Measurements from ENCODE around the gene VWC2.

VWC2 gene

DNA sequence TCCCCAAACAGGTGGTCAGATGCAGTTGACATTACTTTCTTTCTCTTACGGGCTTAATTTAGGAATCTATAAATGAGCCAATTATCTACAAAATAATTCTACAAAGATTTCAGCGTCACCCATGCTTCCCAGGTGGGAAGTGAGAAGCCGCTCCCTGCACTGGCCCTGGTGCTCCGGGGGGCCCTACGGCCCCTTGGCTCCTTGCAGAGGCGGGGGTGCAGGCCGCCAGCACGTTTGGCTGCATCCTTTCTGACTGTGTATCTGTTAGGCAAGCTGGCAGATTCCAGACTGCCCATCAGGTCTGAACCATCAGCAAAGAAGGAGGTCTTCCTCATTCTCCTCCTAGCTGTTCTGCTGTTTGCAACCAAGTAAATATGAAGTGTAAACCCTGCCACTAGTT lies 16.3 kb downstream of the VWC2 start (continued):
- TF ChIP-seq, protein P1, sequence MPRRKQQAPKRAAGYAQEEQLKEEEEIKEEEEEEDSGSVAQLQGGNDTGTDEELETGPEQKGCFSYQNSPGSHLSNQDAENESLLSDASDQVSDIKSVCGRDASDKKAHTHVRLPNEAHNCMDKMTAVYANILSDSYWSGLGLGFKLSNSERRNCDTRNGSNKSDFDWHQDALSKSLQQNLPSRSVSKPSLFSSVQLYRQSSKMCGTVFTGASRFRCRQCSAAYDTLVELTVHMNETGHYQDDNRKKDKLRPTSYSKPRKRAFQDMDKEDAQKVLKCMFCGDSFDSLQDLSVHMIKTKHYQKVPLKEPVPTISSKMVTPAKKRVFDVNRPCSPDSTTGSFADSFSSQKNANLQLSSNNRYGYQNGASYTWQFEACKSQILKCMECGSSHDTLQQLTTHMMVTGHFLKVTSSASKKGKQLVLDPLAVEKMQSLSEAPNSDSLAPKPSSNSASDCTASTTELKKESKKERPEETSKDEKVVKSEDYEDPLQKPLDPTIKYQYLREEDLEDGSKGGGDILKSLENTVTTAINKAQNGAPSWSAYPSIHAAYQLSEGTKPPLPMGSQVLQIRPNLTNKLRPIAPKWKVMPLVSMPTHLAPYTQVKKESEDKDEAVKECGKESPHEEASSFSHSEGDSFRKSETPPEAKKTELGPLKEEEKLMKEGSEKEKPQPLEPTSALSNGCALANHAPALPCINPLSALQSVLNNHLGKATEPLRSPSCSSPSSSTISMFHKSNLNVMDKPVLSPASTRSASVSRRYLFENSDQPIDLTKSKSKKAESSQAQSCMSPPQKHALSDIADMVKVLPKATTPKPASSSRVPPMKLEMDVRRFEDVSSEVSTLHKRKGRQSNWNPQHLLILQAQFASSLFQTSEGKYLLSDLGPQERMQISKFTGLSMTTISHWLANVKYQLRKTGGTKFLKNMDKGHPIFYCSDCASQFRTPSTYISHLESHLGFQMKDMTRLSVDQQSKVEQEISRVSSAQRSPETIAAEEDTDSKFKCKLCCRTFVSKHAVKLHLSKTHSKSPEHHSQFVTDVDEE (CRISPR knock-in tag; IDR thresholded peaks at IDR 0.05) = no peak
- no peak for TF ChIP-seq ARNTL (CRISPR knock-in tag; IDR thresholded peaks at IDR 0.05; ENCODE audit: borderline replicate concordance, low read depth)
- no peak for TF ChIP-seq GLIS3 (CRISPR knock-in tag; IDR thresholded peaks at IDR 0.05)
- no peak for TF ChIP-seq ESRRG (CRISPR knock-in tag; IDR thresholded peaks at IDR 0.05)
- TF ChIP-seq, protein P2, sequence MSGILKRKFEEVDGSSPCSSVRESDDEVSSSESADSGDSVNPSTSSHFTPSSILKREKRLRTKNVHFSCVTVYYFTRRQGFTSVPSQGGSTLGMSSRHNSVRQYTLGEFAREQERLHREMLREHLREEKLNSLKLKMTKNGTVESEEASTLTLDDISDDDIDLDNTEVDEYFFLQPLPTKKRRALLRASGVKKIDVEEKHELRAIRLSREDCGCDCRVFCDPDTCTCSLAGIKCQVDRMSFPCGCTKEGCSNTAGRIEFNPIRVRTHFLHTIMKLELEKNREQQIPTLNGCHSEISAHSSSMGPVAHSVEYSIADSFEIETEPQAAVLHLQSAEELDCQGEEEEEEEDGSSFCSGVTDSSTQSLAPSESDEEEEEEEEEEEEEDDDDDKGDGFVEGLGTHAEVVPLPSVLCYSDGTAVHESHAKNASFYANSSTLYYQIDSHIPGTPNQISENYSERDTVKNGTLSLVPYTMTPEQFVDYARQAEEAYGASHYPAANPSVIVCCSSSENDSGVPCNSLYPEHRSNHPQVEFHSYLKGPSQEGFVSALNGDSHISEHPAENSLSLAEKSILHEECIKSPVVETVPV (CRISPR knock-in tag; IDR thresholded peaks at IDR 0.05) = no peak

DNA sequence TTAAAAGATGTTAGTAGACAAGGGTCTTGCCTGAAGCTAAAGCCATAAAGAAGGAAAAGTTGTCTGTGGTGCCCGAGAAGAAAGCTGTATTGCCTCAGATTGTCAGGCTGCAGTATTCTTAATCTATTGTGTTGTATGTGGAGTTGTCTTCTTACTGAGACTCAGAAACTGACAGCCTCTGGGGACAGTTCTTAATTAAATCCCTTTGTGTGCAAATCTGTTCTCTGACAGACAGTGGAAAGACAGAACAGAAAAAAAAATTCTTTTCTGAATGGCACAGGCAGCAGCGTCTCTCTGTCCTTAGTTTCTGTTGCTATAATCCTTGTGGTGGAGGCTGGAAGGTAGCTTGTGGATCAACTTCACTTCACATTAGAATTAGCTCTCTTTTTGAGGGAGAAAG lies 16.8 kb downstream of the VWC2 start:
- no peak for ATAC-seq
- TF ChIP-seq ZNF70 (CRISPR knock-in tag; IDR thresholded peaks at IDR 0.05) = no peak
- no peak for TF ChIP-seq TOX (CRISPR knock-in tag; IDR thresholded peaks at IDR 0.05; ENCODE audit: borderline replicate concordance)
- no peak for TF ChIP-seq PPARA (CRISPR knock-in tag; IDR thresholded peaks at IDR 0.05; ENCODE audit: borderline replicate concordance)
- TF ChIP-seq, protein P3, sequence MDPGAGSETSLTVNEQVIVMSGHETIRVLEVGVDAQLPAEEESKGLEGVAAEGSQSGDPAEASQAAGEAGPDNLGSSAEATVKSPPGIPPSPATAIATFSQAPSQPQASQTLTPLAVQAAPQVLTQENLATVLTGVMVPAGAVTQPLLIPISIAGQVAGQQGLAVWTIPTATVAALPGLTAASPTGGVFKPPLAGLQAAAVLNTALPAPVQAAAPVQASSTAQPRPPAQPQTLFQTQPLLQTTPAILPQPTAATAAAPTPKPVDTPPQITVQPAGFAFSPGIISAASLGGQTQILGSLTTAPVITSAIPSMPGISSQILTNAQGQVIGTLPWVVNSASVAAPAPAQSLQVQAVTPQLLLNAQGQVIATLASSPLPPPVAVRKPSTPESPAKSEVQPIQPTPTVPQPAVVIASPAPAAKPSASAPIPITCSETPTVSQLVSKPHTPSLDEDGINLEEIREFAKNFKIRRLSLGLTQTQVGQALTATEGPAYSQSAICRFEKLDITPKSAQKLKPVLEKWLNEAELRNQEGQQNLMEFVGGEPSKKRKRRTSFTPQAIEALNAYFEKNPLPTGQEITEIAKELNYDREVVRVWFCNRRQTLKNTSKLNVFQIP (CRISPR knock-in tag; IDR thresholded peaks at IDR 0.05; ENCODE audit: borderline replicate concordance, low read depth) = no peak
- no peak for TF ChIP-seq ARNTL (CRISPR knock-in tag; IDR thresholded peaks at IDR 0.05; ENCODE audit: borderline replicate concordance, low read depth)
- no peak for TF ChIP-seq CSDC2 (CRISPR knock-in tag; IDR thresholded peaks at IDR 0.05)
- TF ChIP-seq GLIS3 (CRISPR knock-in tag; IDR thresholded peaks at IDR 0.05) = no peak
- no peak for TF ChIP-seq TCF4 (CRISPR knock-in tag; IDR thresholded peaks at IDR 0.05; ENCODE audit: borderline replicate concordance)
- TF ChIP-seq ZFP30 (CRISPR knock-in tag; IDR thresholded peaks at IDR 0.05) = no peak
- no peak for TF ChIP-seq ESRRG (CRISPR knock-in tag; IDR thresholded peaks at IDR 0.05)
- no peak for TF ChIP-seq RARB (CRISPR knock-in tag; IDR thresholded peaks at IDR 0.05)
- no peak for TF ChIP-seq ISL1 (CRISPR knock-in tag; IDR thresholded peaks at IDR 0.05)
- TF ChIP-seq, protein P2 (CRISPR knock-in tag; IDR thresholded peaks at IDR 0.05) = no peak
- TF ChIP-seq, protein P1 (CRISPR knock-in tag; IDR thresholded peaks at IDR 0.05) = no peak
- TF ChIP-seq ZC3H10 (CRISPR knock-in tag; IDR thresholded peaks at IDR 0.05) = no peak
- TF ChIP-seq, protein P4, sequence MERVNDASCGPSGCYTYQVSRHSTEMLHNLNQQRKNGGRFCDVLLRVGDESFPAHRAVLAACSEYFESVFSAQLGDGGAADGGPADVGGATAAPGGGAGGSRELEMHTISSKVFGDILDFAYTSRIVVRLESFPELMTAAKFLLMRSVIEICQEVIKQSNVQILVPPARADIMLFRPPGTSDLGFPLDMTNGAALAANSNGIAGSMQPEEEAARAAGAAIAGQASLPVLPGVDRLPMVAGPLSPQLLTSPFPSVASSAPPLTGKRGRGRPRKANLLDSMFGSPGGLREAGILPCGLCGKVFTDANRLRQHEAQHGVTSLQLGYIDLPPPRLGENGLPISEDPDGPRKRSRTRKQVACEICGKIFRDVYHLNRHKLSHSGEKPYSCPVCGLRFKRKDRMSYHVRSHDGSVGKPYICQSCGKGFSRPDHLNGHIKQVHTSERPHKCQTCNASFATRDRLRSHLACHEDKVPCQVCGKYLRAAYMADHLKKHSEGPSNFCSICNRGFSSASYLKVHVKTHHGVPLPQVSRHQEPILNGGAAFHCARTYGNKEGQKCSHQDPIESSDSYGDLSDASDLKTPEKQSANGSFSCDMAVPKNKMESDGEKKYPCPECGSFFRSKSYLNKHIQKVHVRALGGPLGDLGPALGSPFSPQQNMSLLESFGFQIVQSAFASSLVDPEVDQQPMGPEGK (CRISPR knock-in tag; IDR thresholded peaks at IDR 0.05; ENCODE audit: borderline replicate concordance) = no peak
- TF ChIP-seq, protein P5, sequence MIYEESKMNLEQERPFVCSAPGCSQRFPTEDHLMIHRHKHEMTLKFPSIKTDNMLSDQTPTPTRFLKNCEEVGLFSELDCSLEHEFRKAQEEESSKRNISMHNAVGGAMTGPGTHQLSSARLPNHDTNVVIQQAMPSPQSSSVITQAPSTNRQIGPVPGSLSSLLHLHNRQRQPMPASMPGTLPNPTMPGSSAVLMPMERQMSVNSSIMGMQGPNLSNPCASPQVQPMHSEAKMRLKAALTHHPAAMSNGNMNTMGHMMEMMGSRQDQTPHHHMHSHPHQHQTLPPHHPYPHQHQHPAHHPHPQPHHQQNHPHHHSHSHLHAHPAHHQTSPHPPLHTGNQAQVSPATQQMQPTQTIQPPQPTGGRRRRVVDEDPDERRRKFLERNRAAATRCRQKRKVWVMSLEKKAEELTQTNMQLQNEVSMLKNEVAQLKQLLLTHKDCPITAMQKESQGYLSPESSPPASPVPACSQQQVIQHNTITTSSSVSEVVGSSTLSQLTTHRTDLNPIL (CRISPR knock-in tag; IDR thresholded peaks at IDR 0.05; ENCODE audit: low read depth) = no peak

Measured in SK-N-SH treated with all-trans-retinoic acid at 6 μM for 48 hours (cell line).